ENCODE measurements around the gene GAL3ST3.

DNA sequence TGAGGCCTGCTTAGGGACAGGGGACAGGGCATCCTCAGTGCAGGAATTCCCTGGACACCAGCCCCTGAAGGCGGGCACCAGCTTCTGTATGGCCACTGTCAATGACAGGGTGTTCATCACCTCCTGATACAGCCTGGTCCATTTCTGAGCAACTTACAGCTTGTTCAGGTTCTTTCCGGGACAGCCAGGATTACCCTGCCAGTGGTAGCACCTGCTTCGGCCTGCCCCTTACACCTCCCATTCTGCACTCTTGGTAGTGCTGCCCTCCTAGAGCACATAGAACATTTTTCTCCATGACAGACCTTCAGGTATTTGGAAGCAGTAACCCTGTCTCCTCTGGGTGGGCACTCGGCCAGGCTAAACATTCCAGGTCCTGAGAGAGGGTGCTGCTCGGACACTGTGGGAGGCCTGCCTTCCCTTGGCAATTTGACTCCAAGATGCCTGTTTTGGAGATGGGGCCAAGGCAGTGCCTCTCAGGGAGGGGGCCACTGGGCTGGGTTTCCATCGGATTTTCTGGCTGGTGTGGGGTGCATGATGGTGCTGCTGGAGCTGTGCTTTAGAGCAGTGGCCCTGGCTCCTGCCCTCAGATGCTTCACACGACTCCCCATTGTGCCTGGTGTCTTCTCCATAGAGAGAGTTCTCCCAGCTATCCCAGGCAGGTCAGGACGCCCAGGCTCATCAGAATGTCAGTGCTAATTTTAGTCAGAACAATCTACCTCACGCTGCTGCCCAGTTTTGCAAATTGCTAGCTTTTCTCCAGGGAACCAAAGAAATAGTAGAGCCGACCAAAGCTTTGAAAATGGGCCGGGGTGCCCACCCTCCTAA lies 1.2 kb downstream of the GAL3ST3 start:
- TF ChIP-seq EZH2 (IDR thresholded peaks at IDR 0.05; ENCODE audit: borderline replicate concordance, low read depth, low read length, severe bottlenecking): no peak
- no peak for TF ChIP-seq CTCF (IDR thresholded peaks at IDR 0.05; ENCODE audit: borderline replicate concordance, extremely low read depth, low read length, poor library complexity, severe bottlenecking)

All from DND-41 (cell line).